ENCODE data around the gene KRT6A. TPM values are rescaled to one million over a fixed set of nuclear protein-coding genes. Genes with fewer than 3 reads are reported as not detected.

KRT6A gene
- total RNA-seq, 1 donor = not detected

DNA sequence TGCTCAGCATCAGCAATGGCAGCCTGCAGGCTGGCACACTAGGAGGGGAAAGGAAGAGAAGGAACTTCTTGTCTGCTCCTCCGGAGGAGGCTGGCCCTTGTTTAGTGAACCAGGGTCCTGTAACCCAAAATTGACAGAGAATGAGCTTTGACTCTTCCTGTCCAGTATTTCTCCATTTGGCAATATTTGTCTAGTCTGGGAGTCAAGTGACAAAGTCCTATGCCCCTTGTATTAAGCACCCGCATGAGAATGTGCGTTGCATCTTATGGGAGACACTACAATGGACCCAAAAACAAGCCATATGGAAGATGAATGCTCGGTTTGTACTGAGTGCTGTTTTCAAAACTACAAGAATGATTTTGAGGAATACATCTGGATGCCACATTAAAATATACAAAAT lies 23.2 kb downstream of the KRT6A start:
- TF ChIP-seq, protein P1, sequence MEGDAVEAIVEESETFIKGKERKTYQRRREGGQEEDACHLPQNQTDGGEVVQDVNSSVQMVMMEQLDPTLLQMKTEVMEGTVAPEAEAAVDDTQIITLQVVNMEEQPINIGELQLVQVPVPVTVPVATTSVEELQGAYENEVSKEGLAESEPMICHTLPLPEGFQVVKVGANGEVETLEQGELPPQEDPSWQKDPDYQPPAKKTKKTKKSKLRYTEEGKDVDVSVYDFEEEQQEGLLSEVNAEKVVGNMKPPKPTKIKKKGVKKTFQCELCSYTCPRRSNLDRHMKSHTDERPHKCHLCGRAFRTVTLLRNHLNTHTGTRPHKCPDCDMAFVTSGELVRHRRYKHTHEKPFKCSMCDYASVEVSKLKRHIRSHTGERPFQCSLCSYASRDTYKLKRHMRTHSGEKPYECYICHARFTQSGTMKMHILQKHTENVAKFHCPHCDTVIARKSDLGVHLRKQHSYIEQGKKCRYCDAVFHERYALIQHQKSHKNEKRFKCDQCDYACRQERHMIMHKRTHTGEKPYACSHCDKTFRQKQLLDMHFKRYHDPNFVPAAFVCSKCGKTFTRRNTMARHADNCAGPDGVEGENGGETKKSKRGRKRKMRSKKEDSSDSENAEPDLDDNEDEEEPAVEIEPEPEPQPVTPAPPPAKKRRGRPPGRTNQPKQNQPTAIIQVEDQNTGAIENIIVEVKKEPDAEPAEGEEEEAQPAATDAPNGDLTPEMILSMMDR (IDR thresholded peaks at IDR 0.05; ENCODE audit: insufficient read depth, low read length) = no peak
- DNase-seq (ENCODE audit: low read depth) = no peak
- no peak overlapping the region for H3K4me3 ChIP-seq (ENCODE audit: low read depth, low read length)

DNA sequence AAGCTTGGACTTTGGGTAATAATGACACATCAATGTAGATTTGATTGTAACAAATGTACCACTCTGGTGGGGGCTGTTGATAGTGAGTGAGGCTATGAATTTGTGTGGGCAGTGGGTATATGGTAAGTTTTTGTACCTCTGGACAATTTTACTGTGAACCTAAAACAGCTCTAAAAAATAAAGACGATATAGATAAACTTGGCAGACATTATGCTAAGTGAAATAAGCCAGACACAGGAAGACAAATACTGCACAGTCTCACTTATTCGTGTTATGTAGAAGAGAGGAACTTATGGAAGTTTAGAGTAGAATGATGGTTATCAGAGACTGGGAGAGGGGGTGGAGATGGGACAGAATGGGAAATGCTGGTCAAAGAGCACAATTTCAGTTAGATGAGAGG lies 28.2 kb downstream of the KRT6A start:
- DNase-seq (ENCODE audit: low read depth) = no peak
- no peak overlapping the region for H3K4me3 ChIP-seq (ENCODE audit: low read depth, low read length)
- TF ChIP-seq, protein P1 (IDR thresholded peaks at IDR 0.05; ENCODE audit: insufficient read depth, low read length) = no peak

DNA sequence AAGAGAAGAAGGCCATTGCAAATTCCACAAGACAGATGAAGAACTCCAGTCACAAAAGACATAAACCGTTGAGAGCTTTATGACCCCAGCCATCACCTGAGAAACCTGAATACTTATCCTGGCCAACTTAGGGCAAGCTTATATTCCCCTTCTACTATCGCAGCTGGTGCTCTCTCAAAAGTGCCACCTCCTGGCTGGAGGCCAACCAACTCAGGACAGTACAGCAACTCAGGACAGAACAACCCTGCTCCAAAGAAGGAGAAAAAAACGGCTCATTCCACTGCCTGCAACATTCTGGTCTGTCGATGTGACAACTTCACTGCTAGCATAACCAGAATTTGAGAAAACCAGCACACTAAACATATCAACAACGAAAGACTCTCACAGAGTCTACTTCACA lies 31.4 kb downstream of the KRT6A start:
- H3K4me3 ChIP-seq (ENCODE audit: low read depth, low read length) = no peak overlapping the region
- TF ChIP-seq, protein P1 (IDR thresholded peaks at IDR 0.05; ENCODE audit: insufficient read depth, low read length) = no peak
- DNase-seq (ENCODE audit: low read depth) = no peak

DNA sequence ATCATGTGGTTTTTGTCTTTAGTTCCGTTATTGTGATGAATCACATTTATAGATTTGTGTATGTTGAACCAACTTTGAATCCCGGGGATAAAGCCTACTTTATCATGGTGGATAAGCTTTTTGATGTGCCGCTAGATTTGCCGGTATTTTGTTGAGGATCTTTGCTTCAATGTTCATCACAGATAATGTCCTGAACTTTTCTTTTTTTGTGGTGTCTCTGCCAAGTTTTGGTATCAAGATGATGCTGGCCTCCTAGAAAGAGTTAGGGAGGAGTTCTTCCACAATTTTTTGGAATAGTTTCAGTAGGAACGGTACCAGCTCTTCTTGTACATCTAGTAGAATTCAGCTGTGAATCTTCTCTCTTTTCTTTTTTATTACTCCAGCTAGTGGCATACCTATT lies 34.2 kb downstream of the KRT6A start:
- DNase-seq (ENCODE audit: low read depth) = no peak
- TF ChIP-seq, protein P1 (IDR thresholded peaks at IDR 0.05; ENCODE audit: insufficient read depth, low read length) = no peak

DNA sequence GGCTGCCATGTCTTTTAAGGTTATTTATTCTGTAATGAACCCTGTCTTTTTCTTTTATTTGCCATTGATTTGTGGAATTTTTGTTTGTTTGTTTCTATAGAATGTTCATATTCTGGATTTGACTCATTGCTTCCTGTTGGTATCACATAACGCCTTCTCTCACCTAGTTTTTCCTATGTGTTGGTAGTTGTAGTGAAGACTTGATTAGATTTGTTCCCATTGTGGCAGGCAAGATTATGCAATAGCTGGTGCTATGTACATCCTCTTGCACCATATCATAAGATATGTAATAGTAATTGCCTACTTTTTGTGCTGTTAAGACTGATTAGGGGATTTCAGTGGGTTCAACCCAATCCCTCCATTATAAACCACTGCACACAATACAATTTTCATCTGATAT lies 37.2 kb downstream of the KRT6A start:
- no peak for DNase-seq (ENCODE audit: low read depth)
- H3K4me3 ChIP-seq (ENCODE audit: low read depth, low read length) = no peak overlapping the region
- TF ChIP-seq, protein P1 (IDR thresholded peaks at IDR 0.05; ENCODE audit: insufficient read depth, low read length) = no peak

More for the DNA sequence above, 34.2 kb downstream of the KRT6A start:
- no peak overlapping the region for H3K4me3 ChIP-seq (ENCODE audit: low read depth, low read length)

DNA sequence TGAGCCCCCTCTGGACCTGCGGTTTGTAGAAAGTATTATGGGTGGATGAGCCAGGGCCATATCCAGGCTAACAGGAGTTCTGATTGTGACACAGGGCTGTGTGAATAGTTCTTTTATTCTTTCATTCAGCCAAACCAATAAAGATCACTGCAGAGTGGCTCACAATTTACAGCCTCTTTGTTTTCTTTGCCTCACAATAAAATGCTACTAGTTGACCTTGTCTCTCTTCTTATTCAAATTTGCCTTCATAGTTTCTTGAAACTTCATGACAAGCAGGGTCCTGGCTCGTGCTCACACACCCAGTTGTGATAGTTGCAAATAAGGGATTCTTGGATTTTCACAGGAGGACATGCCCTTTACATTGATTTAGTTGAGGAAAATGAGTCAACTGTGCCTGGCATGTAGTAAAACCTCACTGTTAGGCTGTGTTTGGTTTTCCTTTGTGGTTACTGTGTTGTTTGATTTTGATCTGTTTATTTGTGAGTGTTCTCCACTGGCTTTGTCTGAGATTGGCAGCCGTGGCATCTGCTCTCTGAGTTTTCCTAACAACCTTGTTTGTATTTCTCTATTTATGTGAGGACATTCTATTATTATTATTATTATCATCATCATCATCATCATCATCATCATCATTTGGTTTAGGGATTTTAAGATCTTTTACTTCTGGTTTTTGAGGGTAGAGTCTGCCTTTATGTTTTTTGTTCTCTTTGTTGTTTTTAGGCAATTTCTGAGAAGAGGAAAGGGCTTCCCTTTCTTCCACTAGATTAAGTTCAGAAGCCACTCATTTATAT lies 38.5 kb downstream of the KRT6A start:
- TF ChIP-seq, protein P1 (IDR thresholded peaks at IDR 0.05; ENCODE audit: insufficient read depth, low read length) = no peak
- H3K4me3 ChIP-seq (ENCODE audit: low read depth, low read length) = no peak overlapping the region
- DNase-seq (ENCODE audit: low read depth) = no peak

DNA sequence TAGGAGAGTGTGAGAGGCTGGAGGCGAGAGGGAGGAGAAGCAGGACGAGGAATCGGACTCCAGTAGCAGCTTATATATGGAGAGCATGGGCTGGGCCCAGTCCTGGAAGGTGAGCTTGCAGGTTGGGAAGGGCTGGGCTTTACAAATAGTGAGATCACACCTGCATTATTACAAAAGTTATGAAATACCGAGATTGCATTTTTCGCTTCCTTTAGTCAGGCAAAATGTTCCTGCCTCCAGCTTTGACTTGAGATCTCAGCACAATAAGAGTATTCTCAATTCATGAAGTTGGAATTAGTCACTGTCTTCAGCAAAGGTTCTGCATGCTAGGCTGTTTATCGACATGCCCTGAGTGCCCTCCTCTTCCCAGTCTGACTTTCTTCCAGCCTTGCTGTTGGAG lies 41.0 kb downstream of the KRT6A start, which contains the start of gene KRT6B:
TSS of gene KRT6B (minus strand) at position 46 of the 400 bp plus-strand sequence. CDS start 68 bp downstream, outside the sequence.
- DNase-seq (ENCODE audit: low read depth) = no peak
- H3K4me3 ChIP-seq (ENCODE audit: low read depth, low read length) = no peak within 1 kb of the TSS
- TF ChIP-seq, protein P1 (IDR thresholded peaks at IDR 0.05; ENCODE audit: insufficient read depth, low read length) = no peak

Measured in fibroblast of the aortic adventitia (primary cell).